ENCODE results near the gene PAK6. TPM values are rescaled to one million over a fixed set of nuclear protein-coding genes. Genes with fewer than 3 reads are reported as not detected.

PAK6 gene
- polyA plus RNA-seq, 3 donors, result 0.03 TPM; not detected in 2

GRCh38 chr15:40232625-40233070 is 6.2 kb upstream of the PAK6 start:
- 63% methylated on average over 7 of the region's 7 CpGs for WGBS (ENCODE audit: insufficient coverage)
- H3K4me1 ChIP-seq (ENCODE audit: control insufficient read depth in 1 of 2, insufficient read depth in 2 of 2, low read length in 2 of 2), result peaks cover 38 to 40% of the 10 kb centered on the region in 2 donors
- no peak overlapping the region for H3K4me3 Mint-ChIP-seq
- H3K27ac ChIP-seq (ENCODE audit: low read depth in 1 of 2, low read length in 2 of 2), result peak overlapping the region; percentile 11 to 20
- peak; percentile 28 to 48 (median 46) for DNase-seq
- TF ChIP-seq, protein P1, sequence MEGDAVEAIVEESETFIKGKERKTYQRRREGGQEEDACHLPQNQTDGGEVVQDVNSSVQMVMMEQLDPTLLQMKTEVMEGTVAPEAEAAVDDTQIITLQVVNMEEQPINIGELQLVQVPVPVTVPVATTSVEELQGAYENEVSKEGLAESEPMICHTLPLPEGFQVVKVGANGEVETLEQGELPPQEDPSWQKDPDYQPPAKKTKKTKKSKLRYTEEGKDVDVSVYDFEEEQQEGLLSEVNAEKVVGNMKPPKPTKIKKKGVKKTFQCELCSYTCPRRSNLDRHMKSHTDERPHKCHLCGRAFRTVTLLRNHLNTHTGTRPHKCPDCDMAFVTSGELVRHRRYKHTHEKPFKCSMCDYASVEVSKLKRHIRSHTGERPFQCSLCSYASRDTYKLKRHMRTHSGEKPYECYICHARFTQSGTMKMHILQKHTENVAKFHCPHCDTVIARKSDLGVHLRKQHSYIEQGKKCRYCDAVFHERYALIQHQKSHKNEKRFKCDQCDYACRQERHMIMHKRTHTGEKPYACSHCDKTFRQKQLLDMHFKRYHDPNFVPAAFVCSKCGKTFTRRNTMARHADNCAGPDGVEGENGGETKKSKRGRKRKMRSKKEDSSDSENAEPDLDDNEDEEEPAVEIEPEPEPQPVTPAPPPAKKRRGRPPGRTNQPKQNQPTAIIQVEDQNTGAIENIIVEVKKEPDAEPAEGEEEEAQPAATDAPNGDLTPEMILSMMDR (IDR thresholded peaks at IDR 0.05), result no peak
- H3K36me3 Mint-ChIP-seq, result peaks cover 9 to 19% of the 10 kb centered on the region in 2 donors
- H3K27me3 Mint-ChIP-seq (ENCODE audit: low read depth in 3 of 3), result peaks cover 0 to 2% (median 0%) of the 10 kb centered on the region in 3 donors
- H3K9me3 ChIP-seq (replicated peaks in 1 of 2; ENCODE audit: control insufficient read depth in 1 of 2, insufficient read depth in 1 of 2, low read length in 2 of 2), result no peaks in the 10 kb centered on the region
- peak overlapping the region in 5 of 7 donors; percentile 25 to 83 (median 60) for H3K27ac Mint-ChIP-seq
- H3K9me3 Mint-ChIP-seq, result no peaks in the 10 kb centered on the region
- no peaks in the 10 kb centered on the region for H3K79me2 ChIP-seq (ENCODE audit: insufficient read depth, low read length)
- H2AFZ ChIP-seq (ENCODE audit: insufficient read depth, low read depth, low read length, poor library complexity, severe bottlenecking), result peak overlapping the region; percentile 64
- peaks cover 9 to 23% of the 10 kb centered on the region in 2 donors for H3K36me3 ChIP-seq (replicated peaks in 1 of 2; ENCODE audit: control insufficient read depth in 1 of 2, insufficient read depth in 2 of 2, low read length in 2 of 2)
- intact Hi-C loops (cut with micrococcal nuclease), result no loop called here
- H3K27me3 ChIP-seq (ENCODE audit: control insufficient read depth in 2 of 2, insufficient read depth in 2 of 2, low read length in 2 of 2), result no peaks in the 10 kb centered on the region
- no peaks in the 10 kb centered on the region for H4K20me1 ChIP-seq (ENCODE audit: insufficient read depth, low read length)
- H3K4me2 ChIP-seq (replicated peaks; ENCODE audit: extremely low read depth, low read length, poor library complexity, severe bottlenecking), result no peak overlapping the region
- H3K4me1 Mint-ChIP-seq, result peaks cover 36% of the 10 kb centered on the region
- H3K4me3 ChIP-seq (replicated peaks in 1 of 3; ENCODE audit: low read depth in 2 of 3, low read length in 3 of 3), result no peak overlapping the region
- H3K9ac ChIP-seq (ENCODE audit: insufficient read depth, low read length, poor library complexity, severe bottlenecking), result no peak overlapping the region

GRCh38 chr15:40233727-40234577 is 4.9 kb upstream of the PAK6 start:
- Histone ChIP-seq H4K20me1 (ENCODE audit: insufficient read depth, low read length) (no peaks in the 10 kb centered on the region), H3K27ac (ENCODE audit: low read depth in 1 of 2, low read length in 2 of 2) (peak overlapping the region in 1 of 2 donors; percentile 77), H3K36me3 (replicated peaks in 1 of 2; ENCODE audit: control insufficient read depth in 1 of 2, insufficient read depth in 2 of 2, low read length in 2 of 2) (peaks cover 5 to 11% of the 10 kb centered on the region in 2 donors), H3K79me2 (ENCODE audit: insufficient read depth, low read length) (no peaks in the 10 kb centered on the region), H3K4me3 (replicated peaks in 1 of 3; ENCODE audit: low read depth in 2 of 3, low read length in 3 of 3) (no peak overlapping the region), H3K27me3 (ENCODE audit: control insufficient read depth in 2 of 2, insufficient read depth in 2 of 2, low read length in 2 of 2) (peaks cover 0 to 9% of the 10 kb centered on the region in 2 donors), H3K4me2 (replicated peaks; ENCODE audit: extremely low read depth, low read length, poor library complexity, severe bottlenecking) (peak overlapping the region; percentile 80), H3K4me1 (ENCODE audit: control insufficient read depth in 1 of 2, insufficient read depth in 2 of 2, low read length in 2 of 2) (peaks cover 42 to 46% of the 10 kb centered on the region in 2 donors), H3K9me3 (replicated peaks in 1 of 2; ENCODE audit: control insufficient read depth in 1 of 2, insufficient read depth in 1 of 2, low read length in 2 of 2) (no peaks in the 10 kb centered on the region), H3K9ac (ENCODE audit: insufficient read depth, low read length, poor library complexity, severe bottlenecking) (peak overlapping the region; percentile 29), H2AFZ (ENCODE audit: insufficient read depth, low read depth, low read length, poor library complexity, severe bottlenecking) (no peak overlapping the region)
- Mint-ChIP-seq H3K4me1 (peaks cover 43% of the 10 kb centered on the region), H3K9me3 (no peaks in the 10 kb centered on the region), H3K27ac (peak overlapping the region in 2 of 7 donors; percentile 14 to 50), H3K27me3 (ENCODE audit: low read depth in 3 of 3) (peaks cover 5 to 13% (median 12%) of the 10 kb centered on the region in 3 donors), H3K36me3 (peaks cover 13 to 19% of the 10 kb centered on the region in 2 donors), H3K4me3 (no peak overlapping the region)
- TF ChIP-seq, protein P1 (IDR thresholded peaks at IDR 0.05), result no peak
- DNase-seq, result no peak
- intact Hi-C loops (cut with micrococcal nuclease), result no loop called here
- WGBS (ENCODE audit: insufficient coverage), result 94% methylated on average over 2 of the region's 11 CpGs
